Mononuclear cell (primary cell): ENCODE measurements around the gene BCAP29. TPM values are rescaled to one million over a fixed set of nuclear protein-coding genes. Genes with fewer than 3 reads are reported as not detected.

ENCODE experiments used
- H3K27me3 ChIP-seq: 2 replicates; pipeline ENCODE4 v1.6.0; 2011; ENCODE audit warnings: low read length, control low read depth; ENCODE audit not compliant: insufficient read depth
- H3K4me1 ChIP-seq: 2 replicates; pipeline ENCODE4 v1.5.1; 2011; ENCODE audit warnings: mild to moderate bottlenecking, low read length, control low read depth; ENCODE audit not compliant: insufficient read depth
- H3K4me3 ChIP-seq: 2 replicates; pipeline ENCODE4 v1.5.1; 2011; ENCODE audit warnings: mild to moderate bottlenecking, low read length, moderate library complexity
- H3K9me3 ChIP-seq: 2 replicates; pipeline ENCODE4 v1.5.1; 2011; ENCODE audit warnings: low read depth, mild to moderate bottlenecking, control low read depth, low read length
- total RNA-seq: library from RNA; depleted of rRNA; stranded (reverse); fragments of >200 nt; gene quantifications from one replicate; pipeline ENCODE4 v1.2.3, GENCODE V29; 2012

BCAP29 gene
- total RNA-seq, 1 donor: 26.7 TPM

GRCh38 chr7:107597582-107597916 lies 17.5 kb downstream of the BCAP29 start:
- H3K4me3 ChIP-seq: no peak overlapping the region
- H3K27me3 ChIP-seq: no peaks in the 10 kb centered on the region
- no peaks in the 10 kb centered on the region for H3K9me3 ChIP-seq
- H3K4me1 ChIP-seq: no peaks in the 10 kb centered on the region

GRCh38 chr7:107597953-107598352 lies 17.9 kb downstream of the BCAP29 start:
- no peak overlapping the region for H3K4me3 ChIP-seq
- H3K27me3 ChIP-seq: no peaks in the 10 kb centered on the region
- H3K9me3 ChIP-seq: no peaks in the 10 kb centered on the region
- H3K4me1 ChIP-seq: no peaks in the 10 kb centered on the region

GRCh38 chr7:107599262-107599661 lies 19.2 kb downstream of the BCAP29 start:
- Histone ChIP-seq H3K27me3 (no peaks in the 10 kb centered on the region), H3K4me1 (no peaks in the 10 kb centered on the region), H3K9me3 (no peaks in the 10 kb centered on the region), H3K4me3 (no peak overlapping the region)

GRCh38 chr7:107600816-107601215 lies 20.8 kb downstream of the BCAP29 start:
- Histone ChIP-seq H3K4me1 (no peaks in the 10 kb centered on the region), H3K9me3 (no peaks in the 10 kb centered on the region), H3K27me3 (no peaks in the 10 kb centered on the region), H3K4me3 (no peak overlapping the region)

GRCh38 chr7:107605218-107605815 lies 25.3 kb downstream of the BCAP29 start:
- no peak overlapping the region for H3K4me3 ChIP-seq
- no peaks in the 10 kb centered on the region for H3K9me3 ChIP-seq
- H3K4me1 ChIP-seq: no peaks in the 10 kb centered on the region
- no peaks in the 10 kb centered on the region for H3K27me3 ChIP-seq

- no peaks in the 10 kb centered on the region for H3K9me3 ChIP-seq
- H3K27me3 ChIP-seq: no peaks in the 10 kb centered on the region
- no peak overlapping the region for H3K4me3 ChIP-seq
- no peaks in the 10 kb centered on the region for H3K4me1 ChIP-seq
These were observed 26.3 kb downstream of the BCAP29 start for GRCh38 chr7:107606303-107606702.

GRCh38 chr7:107609811-107610261 lies 29.8 kb downstream of the BCAP29 start:
- no peaks in the 10 kb centered on the region for H3K4me1 ChIP-seq
- no peak overlapping the region for H3K4me3 ChIP-seq
- no peaks in the 10 kb centered on the region for H3K27me3 ChIP-seq
- H3K9me3 ChIP-seq: no peaks in the 10 kb centered on the region

- H3K9me3 ChIP-seq: no peaks in the 10 kb centered on the region
- no peak overlapping the region for H3K4me3 ChIP-seq
- no peaks in the 10 kb centered on the region for H3K4me1 ChIP-seq
- H3K27me3 ChIP-seq: no peaks in the 10 kb centered on the region
These were observed 30.3 kb downstream of the BCAP29 start for GRCh38 chr7:107610323-107610722.

GRCh38 chr7:107613439-107613838 lies 33.4 kb downstream of the BCAP29 start:
- Histone ChIP-seq H3K27me3 (no peaks in the 10 kb centered on the region), H3K9me3 (no peaks in the 10 kb centered on the region), H3K4me1 (no peaks in the 10 kb centered on the region), H3K4me3 (no peak overlapping the region)

- H3K9me3 ChIP-seq: no peaks in the 10 kb centered on the region
- no peak overlapping the region for H3K4me3 ChIP-seq
- no peaks in the 10 kb centered on the region for H3K4me1 ChIP-seq
- no peaks in the 10 kb centered on the region for H3K27me3 ChIP-seq
These were observed 33.9 kb downstream of the BCAP29 start for GRCh38 chr7:107613948-107614347.

- Histone ChIP-seq H3K27me3 (no peaks in the 10 kb centered on the region), H3K4me3 (no peak overlapping the region), H3K4me1 (no peaks in the 10 kb centered on the region), H3K9me3 (no peaks in the 10 kb centered on the region)
These were observed 34.4 kb downstream of the BCAP29 start for GRCh38 chr7:107614425-107614824.

- Histone ChIP-seq H3K4me3 (no peak overlapping the region), H3K27me3 (no peaks in the 10 kb centered on the region), H3K4me1 (no peaks in the 10 kb centered on the region), H3K9me3 (no peaks in the 10 kb centered on the region)
These were observed 36.0 kb downstream of the BCAP29 start for GRCh38 chr7:107615910-107616680.

- H3K4me1 ChIP-seq: peaks cover 12% of the 10 kb centered on the region
- no peaks in the 10 kb centered on the region for H3K9me3 ChIP-seq
- no peak overlapping the region for H3K4me3 ChIP-seq
- H3K27me3 ChIP-seq: no peaks in the 10 kb centered on the region
These were observed 42.4 kb downstream of the BCAP29 start for GRCh38 chr7:107622429-107622828.

- H3K27me3 ChIP-seq: no peaks in the 10 kb centered on the region
- H3K9me3 ChIP-seq: no peaks in the 10 kb centered on the region
- no peak overlapping the region for H3K4me3 ChIP-seq
- peaks cover 12% of the 10 kb centered on the region for H3K4me1 ChIP-seq
These were observed 42.8 kb downstream of the BCAP29 start for GRCh38 chr7:107622894-107623293.

GRCh38 chr7:107627002-107627401 lies 47.0 kb downstream of the BCAP29 start:
- peaks cover 18% of the 10 kb centered on the region for H3K4me1 ChIP-seq
- no peaks in the 10 kb centered on the region for H3K27me3 ChIP-seq
- no peaks in the 10 kb centered on the region for H3K9me3 ChIP-seq
- H3K4me3 ChIP-seq: no peak overlapping the region
